H54 (cell line): ENCODE data around the gene KLHL25.

Experiments used
- DNase-seq: peaks from one replicate; pipeline ENCODE4 v3.0.0; 2011; ENCODE audit warnings: low spot score, mixed read lengths; ENCODE audit not compliant: insufficient read length
- FAIRE-seq: peaks from 3 replicates; lab custom pipeline; 2011; peaks lifted over from hg19 to GRCh38; lab: Jason Lieb, UNC
- POLR2A ChIP-seq: IDR thresholded peaks from 2 replicates; pipeline ENCODE4 v1.6.1; 2011; ENCODE audit warnings: low read depth, mild to moderate bottlenecking, low read length

KLHL25 gene

GRCh38 chr15:85725019-85725418, 69.7 kb downstream of the KLHL25 start:
- DNase-seq, result no peak
- no peak for FAIRE-seq
- TF ChIP-seq POLR2A, result no peak

GRCh38 chr15:85723960-85724945, 70.5 kb downstream of the KLHL25 start:
- DNase-seq, result no peak
- no peak for FAIRE-seq
- TF ChIP-seq POLR2A, result no peak

GRCh38 chr15:85722374-85723152, 72.2 kb downstream of the KLHL25 start:
- no peak for TF ChIP-seq POLR2A
- DNase-seq (no peak), FAIRE-seq (no peak)

GRCh38 chr15:85718981-85719380, 75.7 kb downstream of the KLHL25 start:
- no peak for TF ChIP-seq POLR2A
- FAIRE-seq (no peak), DNase-seq (no peak)

- no peak for TF ChIP-seq POLR2A
- DNase-seq (no peak), FAIRE-seq (no peak)
Measured at GRCh38 chr15:85718271-85718971, 76.3 kb downstream of the KLHL25 start.

- no peak for FAIRE-seq
- no peak for DNase-seq
- no peak for TF ChIP-seq POLR2A
Measured at GRCh38 chr15:85717212-85717611, 77.5 kb downstream of the KLHL25 start.

- DNase-seq (no peak), FAIRE-seq (no peak)
- no peak for TF ChIP-seq POLR2A
Measured at GRCh38 chr15:85716261-85716660, 78.5 kb downstream of the KLHL25 start.

- no peak for DNase-seq
- no peak for FAIRE-seq
- TF ChIP-seq POLR2A, result no peak
Measured at GRCh38 chr15:85711580-85712192, 83.0 kb downstream of the KLHL25 start.

GRCh38 chr15:85710340-85710842, 84.3 kb downstream of the KLHL25 start:
- no peak for TF ChIP-seq POLR2A

More at GRCh38 chr15:85710340-85710842, 84.3 kb downstream of the KLHL25 start:
- no peak for FAIRE-seq
- DNase-seq, result no peak
